ENCODE data around the gene NPAT. TPM values are rescaled to one million over a fixed set of nuclear protein-coding genes. Genes with fewer than 3 reads are reported as not detected.

NPAT gene
- total and polyA plus RNA-seq, 9 of the 15 experiments (the other 6 are each of a cell fraction or from before 2014, with no cell fraction given) = 8.8 to 30.0 (median 22.1) TPM

DNA sequence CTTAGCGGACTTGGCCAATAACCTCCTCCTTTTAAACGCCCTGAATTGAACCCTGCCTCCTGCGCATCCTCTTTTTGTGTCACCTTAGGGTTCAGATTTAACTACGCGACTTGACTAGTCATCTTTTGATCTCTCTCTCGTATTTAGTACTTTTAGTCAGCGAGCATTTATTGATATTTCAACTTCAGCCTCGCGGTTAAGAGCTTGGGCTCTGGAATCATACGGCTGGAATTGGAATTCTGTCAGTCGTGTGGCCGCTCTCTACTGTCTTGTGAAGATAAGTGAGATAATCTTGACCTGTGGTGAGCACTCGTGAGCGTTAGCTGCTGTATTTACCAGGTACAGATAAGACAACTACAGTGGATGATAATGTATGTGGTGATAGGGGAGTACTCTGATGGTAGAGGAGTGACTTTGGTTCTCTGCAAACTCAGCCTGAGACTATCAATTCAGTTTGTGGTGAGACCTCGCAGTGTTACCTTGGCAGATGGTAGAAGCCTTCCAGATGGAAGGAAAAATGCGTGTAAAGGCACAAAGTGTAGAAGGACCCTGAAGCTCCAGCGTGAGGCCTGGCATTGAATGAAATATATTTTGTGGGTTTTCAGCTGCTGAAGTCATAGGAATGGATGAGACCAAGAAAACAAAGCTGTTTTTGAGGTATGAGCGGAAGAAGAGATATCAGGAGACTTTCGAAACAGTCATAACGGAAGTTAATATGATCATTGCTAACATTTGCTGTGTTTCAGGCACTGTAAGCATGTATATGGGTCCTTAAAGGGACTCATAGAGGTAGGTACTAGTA lies 1.1 kb upstream of the NPAT start (continued):
- TF ChIP-seq, protein P1, sequence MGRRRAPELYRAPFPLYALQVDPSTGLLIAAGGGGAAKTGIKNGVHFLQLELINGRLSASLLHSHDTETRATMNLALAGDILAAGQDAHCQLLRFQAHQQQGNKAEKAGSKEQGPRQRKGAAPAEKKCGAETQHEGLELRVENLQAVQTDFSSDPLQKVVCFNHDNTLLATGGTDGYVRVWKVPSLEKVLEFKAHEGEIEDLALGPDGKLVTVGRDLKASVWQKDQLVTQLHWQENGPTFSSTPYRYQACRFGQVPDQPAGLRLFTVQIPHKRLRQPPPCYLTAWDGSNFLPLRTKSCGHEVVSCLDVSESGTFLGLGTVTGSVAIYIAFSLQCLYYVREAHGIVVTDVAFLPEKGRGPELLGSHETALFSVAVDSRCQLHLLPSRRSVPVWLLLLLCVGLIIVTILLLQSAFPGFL (CRISPR knock-in tag; IDR thresholded peaks at IDR 0.05) = no peak
- TF ChIP-seq CXXC5 (CRISPR knock-in tag; IDR thresholded peaks at IDR 0.05) (peak; percentile 78), L3MBTL2 (IDR thresholded peaks at IDR 0.05) (no peak), MEIS2 (IDR thresholded peaks at IDR 0.05; ENCODE audit: partially characterized antibody) (peak; percentile 54), BACH1 (tag; IDR thresholded peaks at IDR 0.05) (0 out of 2 replicates have a peak, but pooled peaks have one; percentile 33), ZNF77 (CRISPR knock-in tag; IDR thresholded peaks at IDR 0.05) (no peak), SMARCB1 (IDR thresholded peaks at IDR 0.05; ENCODE audit: insufficient read length, low read depth) (no peak), CBX3 (IDR thresholded peaks at IDR 0.05; ENCODE audit: borderline replicate concordance in 1 of 2, low read length in 2 of 2) (peak in 1 of 2 experiments; percentile 29; a peak in 1 of 3 replicates), SRF (CRISPR knock-in tag; IDR thresholded peaks at IDR 0.05) (no peak), MTA3 (IDR thresholded peaks at IDR 0.05; ENCODE audit: borderline replicate concordance) (peak; percentile 17; the same call in 1 of the 2 replicates), GTF2E2 (tag; IDR thresholded peaks at IDR 0.05) (peak; percentile 63; the same call in 1 of the 2 replicates), NFIC (IDR thresholded peaks at IDR 0.05) (peak; percentile 76), TAL1 (IDR thresholded peaks at IDR 0.05) (peak; percentile 94), SAFB2 (IDR thresholded peaks at IDR 0.05; ENCODE audit: borderline replicate concordance, low read depth, low read length, severe bottlenecking) (no peak), ZNF133 (CRISPR knock-in tag; IDR thresholded peaks at IDR 0.05) (no peak), GABPB2 (CRISPR knock-in tag; conservative IDR thresholded peaks at IDR 0.05) (no peak), RBFOX2 (IDR thresholded peaks at IDR 0.05; ENCODE audit: low read depth, low read length) (no peak), XRCC5 (IDR thresholded peaks at IDR 0.05; ENCODE audit: low read depth, low read length) (no peak), SLC30A9 (CRISPR knock-in tag; IDR thresholded peaks at IDR 0.05) (no peak), ZNF830 (CRISPR knock-in tag; IDR thresholded peaks at IDR 0.05) (peak; percentile 1; the same call in 1 of the 2 replicates), OTX1 (CRISPR knock-in tag; IDR thresholded peaks at IDR 0.05) (no peak), ZNF324 (CRISPR knock-in tag; IDR thresholded peaks at IDR 0.05) (no peak), KDM1A (IDR thresholded peaks at IDR 0.05) (peak; percentile 95)
- TF ChIP-seq, protein P2, sequence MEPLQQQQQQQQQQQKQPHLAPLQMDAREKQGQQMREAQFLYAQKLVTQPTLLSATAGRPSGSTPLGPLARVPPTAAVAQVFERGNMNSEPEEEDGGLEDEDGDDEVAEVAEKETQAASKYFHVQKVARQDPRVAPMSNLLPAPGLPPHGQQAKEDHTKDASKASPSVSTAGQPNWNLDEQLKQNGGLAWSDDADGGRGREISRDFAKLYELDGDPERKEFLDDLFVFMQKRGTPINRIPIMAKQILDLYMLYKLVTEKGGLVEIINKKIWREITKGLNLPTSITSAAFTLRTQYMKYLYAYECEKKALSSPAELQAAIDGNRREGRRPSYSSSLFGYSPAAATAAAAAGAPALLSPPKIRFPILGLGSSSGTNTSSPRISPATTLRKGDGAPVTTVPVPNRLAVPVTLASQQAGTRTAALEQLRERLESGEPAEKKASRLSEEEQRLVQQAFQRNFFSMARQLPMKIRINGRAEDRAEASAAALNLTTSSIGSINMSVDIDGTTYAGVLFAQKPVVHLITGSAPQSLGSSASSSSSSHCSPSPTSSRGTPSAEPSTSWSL (CRISPR knock-in tag; IDR thresholded peaks at IDR 0.05; ENCODE audit: borderline replicate concordance) = no peak
- TF ChIP-seq, protein P3, sequence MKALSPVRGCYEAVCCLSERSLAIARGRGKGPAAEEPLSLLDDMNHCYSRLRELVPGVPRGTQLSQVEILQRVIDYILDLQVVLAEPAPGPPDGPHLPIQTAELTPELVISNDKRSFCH (CRISPR knock-in tag; IDR thresholded peaks at IDR 0.05) = no peak
- TF ChIP-seq, protein P3 (tag; IDR thresholded peaks at IDR 0.05) = no peak
- TF ChIP-seq, protein P4, sequence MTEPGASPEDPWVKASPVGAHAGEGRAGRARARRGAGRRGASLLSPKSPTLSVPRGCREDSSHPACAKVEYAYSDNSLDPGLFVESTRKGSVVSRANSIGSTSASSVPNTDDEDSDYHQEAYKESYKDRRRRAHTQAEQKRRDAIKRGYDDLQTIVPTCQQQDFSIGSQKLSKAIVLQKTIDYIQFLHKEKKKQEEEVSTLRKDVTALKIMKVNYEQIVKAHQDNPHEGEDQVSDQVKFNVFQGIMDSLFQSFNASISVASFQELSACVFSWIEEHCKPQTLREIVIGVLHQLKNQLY (CRISPR knock-in tag; conservative IDR thresholded peaks at IDR 0.05) = no peak

All from K562 (cell line).